HTR-8/SVneo (cell line): ENCODE data around the gene SPAG7.

ENCODE experiments used
- DNase-seq: peaks from one replicate; pipeline ENCODE4 v3.0.0; 2011; ENCODE audit warnings: low spot score, mixed read lengths; ENCODE audit not compliant: insufficient read length
- FAIRE-seq: peaks from 2 replicates; lab custom pipeline; 2011; peaks lifted over from hg19 to GRCh38; lab: Jason Lieb, UNC

The SPAG7 gene

GRCh38 chr17:4980644-4981216, 13.1 kb upstream of the SPAG7 start:
- FAIRE-seq, result peak; percentile 31

GRCh38 chr17:4978726-4979125, 11.1 kb upstream of the SPAG7 start:
- DNase-seq, result no peak
- no peak for FAIRE-seq

More at GRCh38 chr17:4980644-4981216, 13.1 kb upstream of the SPAG7 start:
- peak; percentile 62 for DNase-seq

GRCh38 chr17:4974115-4974670, 6.6 kb upstream of the SPAG7 start:
- FAIRE-seq (no peak), DNase-seq (no peak)

- FAIRE-seq (no peak), DNase-seq (no peak)
Observed at GRCh38 chr17:4973256-4974114, 5.9 kb upstream of the SPAG7 start.

- DNase-seq, result no peak
- no peak for FAIRE-seq
Observed at GRCh38 chr17:4972752-4973151, 5.1 kb upstream of the SPAG7 start.

GRCh38 chr17:4972322-4972721, 4.7 kb upstream of the SPAG7 start:
- no peak for DNase-seq
- no peak for FAIRE-seq

GRCh38 chr17:4971826-4972225, 4.2 kb upstream of the SPAG7 start:
- no peak for FAIRE-seq
- no peak for DNase-seq

- no peak for DNase-seq
- FAIRE-seq, result no peak
Observed at GRCh38 chr17:4970273-4970672, 2.7 kb upstream of the SPAG7 start.

GRCh38 chr17:4969551-4970173, 2.0 kb upstream of the SPAG7 start:
- no peak for DNase-seq
- FAIRE-seq, result no peak

GRCh38 chr17:4969047-4969550, 1.5 kb upstream of the SPAG7 start:
- no peak for DNase-seq

GRCh38 chr17:4968486-4969046, 949 bp upstream of the SPAG7 start:
- FAIRE-seq (no peak), DNase-seq (no peak)

More at GRCh38 chr17:4969047-4969550, 1.5 kb upstream of the SPAG7 start:
- no peak for FAIRE-seq

- FAIRE-seq, result peak; percentile 98
- peak; percentile 99 for DNase-seq
Observed at GRCh38 chr17:4966844-4967538, 626 bp downstream of the SPAG7 start.

- DNase-seq (no peak), FAIRE-seq (no peak)
Observed at GRCh38 chr17:4965311-4965986, 2.2 kb downstream of the SPAG7 start.

- no peak for DNase-seq
- no peak for FAIRE-seq
Observed at GRCh38 chr17:4960279-4960922, 7.2 kb downstream of the SPAG7 start.

GRCh38 chr17:4959261-4959965, 8.2 kb downstream of the SPAG7 start:
- no peak for DNase-seq
- no peak for FAIRE-seq

GRCh38 chr17:4958102-4958501, 9.5 kb downstream of the SPAG7 start:
- FAIRE-seq (no peak), DNase-seq (no peak)

GRCh38 chr17:4956493-4957061, 11.0 kb downstream of the SPAG7 start:
- no peak for FAIRE-seq
- DNase-seq, result no peak

GRCh38 chr17:4955091-4955490, 12.5 kb downstream of the SPAG7 start:
- DNase-seq, result no peak
- FAIRE-seq, result no peak
